HCT116 (cell line): Measurements from ENCODE around the gene C12orf75. TPM values are rescaled to one million over a fixed set of nuclear protein-coding genes. Genes with fewer than 3 reads are reported as not detected.

ENCODE experiments used
- ATAC-seq: fragments of 200-7000 bp; cut with Tn5 transposase; 2 replicates; pipeline ENCODE4 v1.9.1; 2020; ENCODE audit warnings: mild to moderate bottlenecking, moderate library complexity
- BruUV-seq: library from RNA; stranded (reverse); fragments of 400-500 nt; replicated peaks from 2 replicates; lab custom pipeline; 2021; lab: Mats Ljungman, UMichigan
- CTCF ChIA-PET: fragments of 300-600 bp; sonication (Branson Sonifier 250); formaldehyde crosslinking; loops from one replicate; lab custom pipeline; 2021; ENCODE audit warnings: antibody characterized with exemption; lab: Charles Lee
- POLR2A ChIA-PET: fragments of 300-600, 350-600 bp; sonication (Branson Sonifier 250); formaldehyde crosslinking; loops from one replicate; lab custom pipeline; 2021; ENCODE audit warnings: antibody characterized with exemption; lab: Charles Lee
- RAD21 ChIA-PET, 2 experiments: fragments of 300-600 bp; sonication (Branson Sonifier 250); formaldehyde crosslinking; loops; one replicate each; lab custom pipeline; 2023; ENCODE audit warnings: low total read pairs in 2 of 2; ENCODE audit not compliant: uncharacterized antibody in 2 of 2, unreplicated experiment in 2 of 2, low non-redundant PET in 1 of 2; lab: Charles Lee
- DNase-seq: peaks from one replicate; pipeline ENCODE4 v3.0.0-alpha.2; 2010; ENCODE audit warnings: low read depth, low spot score
- H2AFZ ChIP-seq: fragments of 200-600 bp; shearing (Covaris generic), sonication (generic); 2 replicates; pipeline ENCODE4 v1.6.1; 2017; ENCODE audit warnings: low read depth, mixed run types, mixed read lengths, antibody characterized with exemption, low read length; ENCODE audit not compliant: poor library complexity, severe bottlenecking
- H3K27ac ChIP-seq: 2 replicates; pipeline ENCODE4 v1.5.1; 2012; ENCODE audit warnings: low read depth, low read length
- H3K27me3 ChIP-seq: fragments of 200-600 bp; sonication (generic); 2 replicates; pipeline ENCODE4 v1.6.1; 2016; ENCODE audit warnings: mixed run types, low read length, mixed read lengths; ENCODE audit not compliant: insufficient read depth
- H3K36me3 ChIP-seq, 2 experiments: fragments of 200-500 bp in 1 of 2; fragments of 200-600 bp in 1 of 2; sonication (Bioruptor generic) in 1 of 2; sonication (generic) in 1 of 2; 2 replicates each; pipeline versions ENCODE4 v1.5.1 to v1.6.1; 2014 to 2016; ENCODE audit warnings: low read length in 2 of 2, inconsistent platforms in 1 of 2, mixed read lengths in 1 of 2, mixed run types in 1 of 2; ENCODE audit not compliant: insufficient read depth in 2 of 2, control insufficient read depth in 1 of 2
- H3K4me1 ChIP-seq, 2 experiments: fragments of 200-600 bp in 1 of 2; sonication (generic) in 1 of 2; 2 replicates each; pipeline versions ENCODE4 v1.5.1 to v1.6.1; 2012 to 2017; ENCODE audit warnings: low read length in 2 of 2, inconsistent platforms in 1 of 2, mild to moderate bottlenecking in 1 of 2, mixed read lengths in 1 of 2, mixed run types in 1 of 2, moderate library complexity in 1 of 2; ENCODE audit not compliant: insufficient read depth in 2 of 2, control insufficient read depth in 1 of 2
- H3K4me2 ChIP-seq: fragments of 200-600 bp; sonication (generic); 2 replicates; pipeline ENCODE4 v1.6.1; 2017; ENCODE audit warnings: mixed run types, low read length, mixed read lengths
- H3K4me3 ChIP-seq, 2 experiments: fragments of 200-600 bp in 1 of 2; sonication (generic) in 1 of 2; replicated peaks in 1 of 2; 2 replicates each; pipeline ENCODE4 v1.5.1; 2011 to 2016; ENCODE audit warnings: low read length in 2 of 2, control low read depth in 1 of 2, low read depth in 1 of 2, mild to moderate bottlenecking in 1 of 2, mixed read lengths in 1 of 2, mixed run types in 1 of 2
- H3K79me2 ChIP-seq: fragments of 200-600 bp; sonication (generic); 2 replicates; pipeline ENCODE4 v1.6.1; 2017; ENCODE audit warnings: mild to moderate bottlenecking, mixed run types, low read length, moderate library complexity, mixed read lengths; ENCODE audit not compliant: insufficient read depth
- H3K9ac ChIP-seq: fragments of 200-600 bp; sonication (generic); 2 replicates; pipeline ENCODE4 v1.6.1; 2016; ENCODE audit warnings: low read length, mixed read lengths
- H3K9me2 ChIP-seq: fragments of 200-600 bp; sonication (generic), shearing (Covaris generic); 2 replicates; pipeline ENCODE4 v1.6.1; 2017; ENCODE audit warnings: mixed run types, mild to moderate bottlenecking, moderate library complexity; ENCODE audit not compliant: insufficient read depth
- H3K9me3 ChIP-seq, 2 experiments: fragments of 200-500 bp in 1 of 2; fragments of 200-600 bp in 1 of 2; sonication (Bioruptor generic) in 1 of 2; sonication (generic) in 1 of 2; 2 replicates each; pipeline ENCODE4 v1.6.1; 2014 to 2017; ENCODE audit warnings: low read length in 2 of 2, mixed read lengths in 2 of 2, inconsistent platforms in 1 of 2, low read depth in 1 of 2, mild to moderate bottlenecking in 1 of 2, mixed run types in 1 of 2, moderate library complexity in 1 of 2; ENCODE audit not compliant: control insufficient read depth in 1 of 2, insufficient read depth in 1 of 2
- H4K20me1 ChIP-seq: fragments of 200-600 bp; sonication (generic), shearing (Covaris generic); 2 replicates; pipeline ENCODE4 v1.6.1; 2017; ENCODE audit warnings: mixed run types, mild to moderate bottlenecking, moderate library complexity; ENCODE audit not compliant: insufficient read depth
- ATF3 ChIP-seq: IDR thresholded peaks from 2 replicates; pipeline ENCODE4 v1.6.1; 2012
- CBX3 ChIP-seq: IDR thresholded peaks from 2 replicates; pipeline ENCODE4 v1.6.1; 2012; ENCODE audit warnings: low read depth
- CEBPB ChIP-seq: IDR thresholded peaks from 2 replicates; pipeline ENCODE4 v1.6.1; 2012; ENCODE audit warnings: low read depth
- EGR1 ChIP-seq: IDR thresholded peaks from 2 replicates; pipeline ENCODE4 v1.6.1; 2012; ENCODE audit warnings: low read depth
- ELF1 ChIP-seq: IDR thresholded peaks from 2 replicates; pipeline ENCODE4 v1.6.1; 2012; ENCODE audit warnings: low read depth, borderline replicate concordance
- EZH2 ChIP-seq: fragments of 200-600 bp; sonication (generic); IDR thresholded peaks from 2 replicates; pipeline ENCODE4 v1.6.1; 2017; ENCODE audit warnings: antibody characterized with exemption, mixed run types
- EZH2phosphoT487 ChIP-seq: fragments of 200-600 bp; IDR thresholded peaks from 2 replicates; pipeline ENCODE4 v1.6.1; 2018; ENCODE audit warnings: antibody characterized with exemption, borderline replicate concordance
- FOSL1 ChIP-seq: IDR thresholded peaks from 2 replicates; pipeline ENCODE4 v1.6.1; 2012; ENCODE audit warnings: low read depth
- REST ChIP-seq: IDR thresholded peaks from 2 replicates; pipeline ENCODE4 v1.6.1; 2012; ENCODE audit warnings: low read depth
- SIN3A ChIP-seq: IDR thresholded peaks from 2 replicates; pipeline ENCODE4 v1.6.1; 2012; ENCODE audit warnings: low read depth
- SRF ChIP-seq: IDR thresholded peaks from 2 replicates; pipeline ENCODE4 v1.6.1; 2012; ENCODE audit warnings: low read depth
- TCF7L2 ChIP-seq: IDR thresholded peaks from 2 replicates; pipeline ENCODE4 v1.7.0; 2011; ENCODE audit warnings: borderline replicate concordance, inconsistent platforms; ENCODE audit not compliant: insufficient read depth, insufficient read length; ENCODE audit errors: extremely low read depth
- intact Hi-C: fragments of 100-400 bp; cut with micrococcal nuclease; formaldehyde crosslinking; loops from 2 replicates; pipeline ENCODE4 v1.10.0; 2022
- total RNA-seq: library from RNA; stranded (reverse); gene quantifications from one replicate; pipeline ENCODE4 v1.2.1, GENCODE V29; 2021; ENCODE audit not compliant: unreplicated experiment
- TF ChIP-seq, protein P1 (sequence below): IDR thresholded peaks from 2 replicates; pipeline ENCODE4 v1.6.1; 2011; ENCODE audit warnings: mild to moderate bottlenecking, low read length, moderate library complexity; ENCODE audit not compliant: insufficient replicate concordance; ENCODE audit errors: extremely low read depth
- TF ChIP-seq, protein P2 (sequence below), 3 experiments: fragments of 200-600 bp in 1 of 3; sonication (generic) in 1 of 3; IDR thresholded peaks in 2 of 3; conservative IDR thresholded peaks in 1 of 3; 2 replicates each; pipeline ENCODE4 v1.5.1; 2012 to 2017; ENCODE audit warnings: low read depth in 2 of 3, low read length in 2 of 3, antibody characterized with exemption in 1 of 3, borderline replicate concordance in 1 of 3, control low read depth in 1 of 3, mild to moderate bottlenecking in 1 of 3, mixed read lengths in 1 of 3, mixed run types in 1 of 3, moderate library complexity in 1 of 3; ENCODE audit not compliant: insufficient read depth in 1 of 3
- TF ChIP-seq, protein P3 (sequence below): IDR thresholded peaks from 2 replicates; pipeline ENCODE4 v1.6.1; 2012

Gene C12orf75
- total RNA-seq, 1 experiment from 2014 or later: 81.0 TPM

DNA sequence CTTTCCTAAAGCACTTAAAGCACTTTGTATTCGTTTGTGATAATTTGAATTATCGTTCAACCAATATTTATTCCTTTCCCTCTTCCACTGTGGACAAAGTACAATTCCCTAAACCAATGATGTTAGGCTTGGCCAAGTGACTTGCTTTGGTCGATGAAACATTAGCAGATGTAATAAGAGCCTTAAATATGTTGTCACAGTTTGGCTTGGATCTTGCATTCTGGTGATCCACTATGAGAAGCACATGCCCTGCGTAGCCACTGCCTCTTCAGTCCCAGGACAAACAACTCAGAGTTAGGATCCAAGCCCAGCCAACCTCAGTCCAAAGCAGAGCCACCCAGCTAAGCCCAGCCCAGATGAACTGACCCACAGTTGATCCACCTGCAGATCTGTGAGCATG, 8.4 kb upstream of the C12orf75 start:
- no peaks in the 10 kb centered on the region for H3K79me2 ChIP-seq
- intact Hi-C loops: no loop called here
- ChIA-PET POLR2A (no interaction called here), RAD21 (no interaction called here), CTCF (no interaction called here)
- no peak overlapping the region for H3K27ac ChIP-seq
- no peaks in the 10 kb centered on the region for H3K9me3 ChIP-seq
- DNase-seq (no peak), ATAC-seq (no peak)
- no peaks in the 10 kb centered on the region for H3K36me3 ChIP-seq
- no peaks in the 10 kb centered on the region; a peak in 1 of 4 replicates for H3K4me1 ChIP-seq
- no peak overlapping the region for H3K9ac ChIP-seq
- no peaks in the 10 kb centered on the region for H3K27me3 ChIP-seq
- no peaks in the 10 kb centered on the region for H4K20me1 ChIP-seq
- no peak for TF ChIP-seq FOSL1
- TF ChIP-seq, protein P1, sequence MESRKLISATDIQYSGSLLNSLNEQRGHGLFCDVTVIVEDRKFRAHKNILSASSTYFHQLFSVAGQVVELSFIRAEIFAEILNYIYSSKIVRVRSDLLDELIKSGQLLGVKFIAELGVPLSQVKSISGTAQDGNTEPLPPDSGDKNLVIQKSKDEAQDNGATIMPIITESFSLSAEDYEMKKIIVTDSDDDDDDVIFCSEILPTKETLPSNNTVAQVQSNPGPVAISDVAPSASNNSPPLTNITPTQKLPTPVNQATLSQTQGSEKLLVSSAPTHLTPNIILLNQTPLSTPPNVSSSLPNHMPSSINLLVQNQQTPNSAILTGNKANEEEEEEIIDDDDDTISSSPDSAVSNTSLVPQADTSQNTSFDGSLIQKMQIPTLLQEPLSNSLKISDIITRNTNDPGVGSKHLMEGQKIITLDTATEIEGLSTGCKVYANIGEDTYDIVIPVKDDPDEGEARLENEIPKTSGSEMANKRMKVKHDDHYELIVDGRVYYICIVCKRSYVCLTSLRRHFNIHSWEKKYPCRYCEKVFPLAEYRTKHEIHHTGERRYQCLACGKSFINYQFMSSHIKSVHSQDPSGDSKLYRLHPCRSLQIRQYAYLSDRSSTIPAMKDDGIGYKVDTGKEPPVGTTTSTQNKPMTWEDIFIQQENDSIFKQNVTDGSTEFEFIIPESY: no peak
- TF ChIP-seq EGR1: no peak
- TF ChIP-seq ATF3: no peak
- TF ChIP-seq CEBPB: no peak
- no peak for TF ChIP-seq CBX3
- TF ChIP-seq EZH2phosphoT487: no peak
- TF ChIP-seq REST: no peak
- TF ChIP-seq, protein P2, sequence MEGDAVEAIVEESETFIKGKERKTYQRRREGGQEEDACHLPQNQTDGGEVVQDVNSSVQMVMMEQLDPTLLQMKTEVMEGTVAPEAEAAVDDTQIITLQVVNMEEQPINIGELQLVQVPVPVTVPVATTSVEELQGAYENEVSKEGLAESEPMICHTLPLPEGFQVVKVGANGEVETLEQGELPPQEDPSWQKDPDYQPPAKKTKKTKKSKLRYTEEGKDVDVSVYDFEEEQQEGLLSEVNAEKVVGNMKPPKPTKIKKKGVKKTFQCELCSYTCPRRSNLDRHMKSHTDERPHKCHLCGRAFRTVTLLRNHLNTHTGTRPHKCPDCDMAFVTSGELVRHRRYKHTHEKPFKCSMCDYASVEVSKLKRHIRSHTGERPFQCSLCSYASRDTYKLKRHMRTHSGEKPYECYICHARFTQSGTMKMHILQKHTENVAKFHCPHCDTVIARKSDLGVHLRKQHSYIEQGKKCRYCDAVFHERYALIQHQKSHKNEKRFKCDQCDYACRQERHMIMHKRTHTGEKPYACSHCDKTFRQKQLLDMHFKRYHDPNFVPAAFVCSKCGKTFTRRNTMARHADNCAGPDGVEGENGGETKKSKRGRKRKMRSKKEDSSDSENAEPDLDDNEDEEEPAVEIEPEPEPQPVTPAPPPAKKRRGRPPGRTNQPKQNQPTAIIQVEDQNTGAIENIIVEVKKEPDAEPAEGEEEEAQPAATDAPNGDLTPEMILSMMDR (IDR thresholded peaks at IDR 0.05 in 2 of 3, conservative IDR thresholded peaks at IDR 0.05 in 1 of 3; ENCODE audit: borderline replicate concordance in 1 of 3, insufficient read depth in 1 of 3, low read depth in 2 of 3, low read length in 2 of 3): no peak
- no peak for TF ChIP-seq EZH2
- TF ChIP-seq, protein P3, sequence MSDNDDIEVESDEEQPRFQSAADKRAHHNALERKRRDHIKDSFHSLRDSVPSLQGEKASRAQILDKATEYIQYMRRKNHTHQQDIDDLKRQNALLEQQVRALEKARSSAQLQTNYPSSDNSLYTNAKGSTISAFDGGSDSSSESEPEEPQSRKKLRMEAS: no peak
- TF ChIP-seq ELF1: no peak
- TF ChIP-seq SRF: no peak
- TF ChIP-seq SIN3A: no peak
- TF ChIP-seq TCF7L2: no peak
- no peak overlapping the region for H3K4me3 ChIP-seq
- no peak overlapping the region for H3K4me2 ChIP-seq
- H3K9me2 ChIP-seq: no peaks in the 10 kb centered on the region
- no TSS peak for BruUV-seq
- no peak overlapping the region for H2AFZ ChIP-seq
